ENCODE data around the gene SDS.

SDS gene

GRCh38 chr12:113398346-113399290, 5.1 kb downstream of the SDS start:
- DNase-seq = no peak

GRCh38 chr12:113397497-113398197, 6.0 kb downstream of the SDS start:
- no peak for DNase-seq

GRCh38 chr12:113396828-113397496, 6.7 kb downstream of the SDS start:
- DNase-seq = no peak

- no peak for DNase-seq
These were observed 7.5 kb downstream of the SDS start for GRCh38 chr12:113396200-113396599.

- DNase-seq = no peak
These were observed 8.6 kb downstream of the SDS start for GRCh38 chr12:113395119-113395518.

GRCh38 chr12:113393749-113394148, 9.9 kb downstream of the SDS start:
- DNase-seq = no peak

- no peak for DNase-seq
These were observed 10.6 kb downstream of the SDS start for GRCh38 chr12:113392988-113393579.

GRCh38 chr12:113392520-113392919, 11.2 kb downstream of the SDS start:
- no peak for DNase-seq

GRCh38 chr12:113391650-113392337, 11.9 kb downstream of the SDS start:
- no peak for DNase-seq

GRCh38 chr12:113391145-113391544, 12.5 kb downstream of the SDS start:
- DNase-seq = no peak

- no peak for DNase-seq
These were observed 13.3 kb downstream of the SDS start for GRCh38 chr12:113390064-113391043.

- DNase-seq = no peak
These were observed 15.3 kb downstream of the SDS start for GRCh38 chr12:113388351-113388750.

- DNase-seq = no peak
These were observed 16.1 kb downstream of the SDS start for GRCh38 chr12:113387631-113388030.

GRCh38 chr12:113386866-113387566, 16.7 kb downstream of the SDS start:
- no peak for DNase-seq

GRCh38 chr12:113385282-113385882, 18.3 kb downstream of the SDS start:
- DNase-seq = no peak

- no peak for DNase-seq
These were observed 18.9 kb downstream of the SDS start for GRCh38 chr12:113384778-113385177.

GRCh38 chr12:113382206-113382605, 21.5 kb downstream of the SDS start:
- DNase-seq = no peak

- no peak for DNase-seq
These were observed 22.5 kb downstream of the SDS start for GRCh38 chr12:113381220-113381619.

GRCh38 chr12:113378291-113378690, 25.4 kb downstream of the SDS start:
- DNase-seq = no peak

- no peak for DNase-seq
These were observed 28.8 kb downstream of the SDS start for GRCh38 chr12:113374823-113375428.
